ENCODE data around the gene PLEKHO1.

Gene PLEKHO1

DNA sequence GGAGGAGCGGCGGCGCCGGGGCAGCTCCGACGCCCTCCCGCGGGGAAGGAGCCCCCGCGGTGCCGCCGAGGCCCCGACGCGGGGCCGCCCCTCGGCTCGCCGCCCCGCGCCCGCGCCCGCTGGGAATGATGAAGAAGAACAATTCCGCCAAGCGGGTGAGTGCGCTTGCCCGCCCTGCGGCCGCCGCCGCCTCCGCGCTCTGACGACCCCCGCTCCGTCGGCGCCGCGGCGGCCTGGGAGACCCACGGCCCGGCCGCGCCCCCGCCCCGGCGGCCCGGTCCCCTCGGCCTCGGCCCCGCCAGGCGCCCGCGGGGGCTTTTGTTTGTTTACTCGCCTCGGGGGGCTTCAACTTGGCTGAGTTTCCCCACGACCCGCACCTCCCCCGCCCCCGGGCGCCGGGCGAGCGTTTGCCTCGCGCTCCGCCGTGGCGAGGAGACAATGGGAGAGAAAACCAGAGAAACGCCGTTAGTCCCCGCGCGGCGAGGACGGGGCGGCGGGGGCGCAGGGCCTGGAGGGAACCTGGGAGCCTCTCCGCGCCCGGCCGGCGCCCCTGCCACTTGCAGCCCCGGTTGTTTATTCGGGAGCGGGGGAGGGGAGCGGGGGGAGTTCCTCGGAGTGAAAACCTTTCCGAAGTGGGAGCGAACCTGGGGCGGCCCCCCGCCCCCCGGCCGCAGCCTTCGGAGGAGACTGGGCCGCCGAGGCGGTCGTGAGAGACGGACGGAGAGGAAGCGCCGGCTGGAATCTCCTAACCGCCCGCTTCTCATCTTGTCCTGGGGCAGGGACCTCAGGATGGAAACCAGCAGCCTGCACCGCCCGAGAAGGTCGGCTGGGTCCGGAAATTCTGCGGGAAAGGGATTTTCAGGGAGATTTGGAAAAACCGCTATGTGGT lies 661 bp downstream of the PLEKHO1 start:
- no peak for DNase-seq (ENCODE audit: low read depth)

DNA sequence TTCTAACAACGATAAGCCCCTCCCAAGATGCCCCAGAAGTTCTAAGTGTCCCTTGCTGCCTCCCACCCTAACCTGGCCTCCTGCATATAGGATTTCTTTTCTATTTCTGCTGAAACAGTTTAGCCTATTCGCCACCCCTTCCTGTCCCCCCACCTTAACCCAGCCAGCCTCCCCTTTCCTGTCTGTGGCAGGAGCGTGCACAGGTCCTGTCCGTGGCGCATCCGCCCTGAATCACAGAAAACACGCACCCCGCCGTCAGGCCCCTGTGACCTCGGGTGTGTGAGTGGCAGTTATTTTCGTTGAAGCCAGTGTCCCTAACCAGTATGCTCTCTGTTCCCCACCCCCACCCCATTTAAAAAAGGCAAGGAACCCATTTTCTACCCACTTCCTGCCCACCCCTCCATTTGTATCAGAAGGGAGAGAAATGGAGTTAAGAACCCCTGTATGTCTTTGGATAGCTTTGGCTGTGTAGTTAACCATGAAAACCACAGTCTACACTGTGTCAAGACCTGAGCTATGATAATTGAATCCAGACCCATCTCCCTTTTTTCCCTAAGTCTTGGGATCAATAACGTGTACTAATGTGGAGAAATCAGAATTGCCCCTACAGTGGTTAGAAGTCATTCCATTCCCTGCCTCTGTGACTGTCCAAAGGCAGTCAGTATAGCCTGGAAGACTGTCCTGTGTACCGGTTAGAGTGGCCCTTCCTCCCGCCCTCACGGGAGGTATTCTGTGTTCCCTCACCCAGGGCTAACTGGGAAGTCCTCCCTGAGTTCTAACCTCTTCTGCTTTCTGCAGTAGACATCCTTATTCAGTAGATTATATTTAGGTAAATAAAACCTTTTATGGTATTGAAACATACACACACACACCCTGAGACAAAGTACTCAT lies 1.8 kb downstream of the PLEKHO1 start:
- DNase-seq (ENCODE audit: low read depth), result no peak

DNA sequence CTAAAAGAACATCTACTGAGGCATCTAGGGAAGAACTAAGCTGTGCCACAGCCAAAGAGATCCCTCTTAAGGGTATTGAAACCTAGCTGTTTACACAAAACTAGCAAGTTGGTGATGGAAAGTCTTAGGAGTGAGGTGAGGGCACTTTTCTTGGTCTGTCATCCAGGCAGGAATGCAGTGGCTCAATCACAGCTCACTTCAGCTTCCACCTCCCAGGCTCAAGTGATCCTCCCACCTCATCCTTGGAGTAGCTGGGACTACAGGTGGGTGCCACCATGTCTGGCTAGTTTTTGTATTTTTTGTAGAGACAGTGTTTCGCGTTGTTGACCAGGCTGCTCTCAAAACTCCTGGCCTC lies 2.4 kb downstream of the PLEKHO1 start:
- no peak for DNase-seq (ENCODE audit: low read depth)

DNA sequence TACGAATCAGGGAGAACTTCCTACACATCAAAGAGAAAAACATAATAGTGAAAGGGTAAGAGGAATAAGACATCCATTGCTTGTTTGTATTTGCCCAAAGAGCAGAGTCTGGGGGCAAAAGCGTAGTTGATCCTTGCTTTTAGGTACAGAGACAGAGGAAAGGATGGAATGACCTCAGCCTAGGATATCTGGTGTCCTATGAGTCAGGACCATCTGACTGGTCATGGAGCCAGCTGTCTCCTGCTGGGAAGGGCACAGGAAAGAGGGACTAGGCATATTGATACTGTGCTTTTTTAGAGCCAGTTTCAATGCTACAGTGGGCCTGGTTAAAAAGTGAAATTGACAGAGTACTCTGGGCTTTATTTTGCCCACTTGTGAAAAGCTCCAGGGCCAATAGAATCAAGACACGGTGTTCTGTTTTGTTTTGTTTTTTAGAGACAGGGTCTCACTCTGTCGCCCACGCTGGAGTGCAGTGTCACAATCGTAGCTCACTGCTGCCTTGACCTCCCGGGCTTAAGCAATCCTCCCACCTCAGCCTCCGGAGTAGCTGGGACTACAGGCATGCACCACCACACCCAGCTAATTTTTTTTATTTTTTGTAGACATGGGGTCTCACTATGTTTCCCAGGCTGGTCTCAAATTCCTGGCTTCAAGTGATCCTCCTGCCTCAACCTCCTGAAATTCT lies 3.2 kb downstream of the PLEKHO1 start:
- no peak for DNase-seq (ENCODE audit: low read depth)

DNA sequence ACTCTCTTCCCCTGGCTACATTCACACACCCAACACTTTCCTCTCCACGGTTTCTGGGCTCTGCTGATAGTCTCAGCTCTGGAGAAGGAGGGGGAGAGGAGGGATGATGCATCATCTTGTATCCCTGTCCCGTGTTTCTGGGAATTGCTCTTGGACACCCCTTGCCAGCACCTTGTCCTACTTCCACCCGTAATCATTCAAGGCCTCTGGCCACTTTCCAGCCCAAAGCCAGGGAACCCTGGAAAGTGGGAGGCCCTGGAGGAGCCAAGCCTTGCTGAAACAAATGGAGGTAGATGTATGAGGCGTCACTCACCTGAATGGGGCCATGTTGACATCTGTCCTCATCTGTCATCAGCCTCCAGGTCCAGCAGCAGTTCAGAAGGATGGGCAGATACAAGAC lies 4.4 kb downstream of the PLEKHO1 start:
- DNase-seq (ENCODE audit: low read depth), result no peak

DNA sequence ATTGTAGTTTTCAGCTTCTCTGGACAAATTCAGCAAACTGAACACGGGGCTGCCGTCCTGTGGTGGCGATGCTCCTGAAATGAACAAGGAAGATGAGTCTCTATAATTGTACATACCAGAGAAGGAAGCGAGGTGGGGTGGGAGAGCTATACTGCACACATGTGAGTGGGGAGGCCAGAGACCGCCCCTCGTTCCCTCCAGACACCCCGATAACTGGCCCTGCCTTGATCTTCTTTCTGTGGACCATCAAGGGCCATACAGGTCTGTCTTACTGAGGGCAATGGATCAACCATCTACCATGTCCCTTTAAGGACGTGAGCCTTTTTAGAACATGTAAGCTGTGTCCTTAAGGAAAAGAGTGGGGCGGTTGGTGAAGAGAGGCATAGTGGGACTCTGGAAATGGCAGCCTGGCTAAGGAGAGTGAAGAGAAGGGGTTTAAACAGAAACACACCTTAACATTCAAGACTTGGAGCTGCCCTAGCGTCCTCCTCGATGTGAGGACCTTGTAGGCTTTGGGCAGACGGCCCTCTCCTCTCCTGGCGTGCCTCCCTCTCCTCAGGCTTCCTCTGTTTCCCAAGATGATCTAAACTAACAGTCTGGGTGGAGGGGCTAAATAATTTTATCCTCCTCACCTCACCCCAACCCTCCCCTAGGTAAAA lies 5.8 kb downstream of the PLEKHO1 start:
- no peak for DNase-seq (ENCODE audit: low read depth)

DNA sequence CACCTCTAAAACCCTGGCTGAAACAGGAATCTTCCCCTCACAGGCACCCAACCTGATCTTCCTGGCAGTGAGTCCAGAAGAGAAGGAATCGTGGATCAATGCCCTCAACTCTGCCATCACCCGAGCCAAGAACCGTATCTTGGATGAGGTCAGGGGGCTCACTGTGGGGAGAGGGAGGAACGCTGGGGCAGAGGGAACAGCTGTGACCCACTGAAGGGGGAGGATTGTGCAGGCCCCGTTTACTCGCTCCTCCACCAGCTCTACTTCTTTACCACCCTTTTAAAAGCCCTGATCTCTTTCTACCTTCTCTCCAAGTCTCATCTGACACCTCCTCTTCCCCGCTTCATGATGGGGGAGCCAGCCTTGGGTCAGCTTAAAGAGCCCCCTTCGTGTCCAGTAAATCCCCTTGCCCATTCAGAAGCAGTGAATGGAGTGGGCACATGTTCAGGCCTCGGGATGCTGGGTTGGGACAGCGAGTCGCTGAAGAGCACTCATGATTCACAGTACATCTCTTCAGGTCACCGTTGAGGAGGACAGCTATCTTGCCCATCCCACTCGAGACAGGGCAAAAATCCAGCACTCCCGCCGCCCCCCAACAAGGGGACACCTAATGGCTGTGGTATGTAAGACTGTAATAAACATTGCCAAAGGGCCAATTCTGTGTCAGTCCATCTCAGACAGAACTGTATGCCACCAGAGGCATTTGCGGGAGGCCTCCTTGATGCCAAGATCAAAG lies 7.3 kb downstream of the PLEKHO1 start:
- DNase-seq (ENCODE audit: low read depth), result no peak

DNA sequence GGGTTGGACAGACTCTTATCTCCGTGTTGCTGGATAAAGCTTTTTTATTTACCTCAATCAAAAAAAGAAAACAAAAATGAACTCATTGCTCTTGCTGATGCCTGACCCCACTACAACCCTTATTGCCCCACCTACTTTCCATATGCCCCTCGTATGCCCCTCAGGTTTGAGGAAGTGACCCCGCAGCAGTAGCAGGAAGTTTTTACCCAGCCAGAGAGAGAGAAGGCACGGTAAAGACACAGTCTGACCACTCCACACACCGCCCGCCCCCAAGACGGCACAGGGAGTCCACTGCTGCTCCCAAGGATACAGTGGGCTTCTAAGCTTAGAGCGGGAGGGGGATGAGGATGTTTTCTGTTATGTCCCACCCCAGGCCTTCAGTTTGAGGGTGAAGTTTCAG lies 9.8 kb downstream of the PLEKHO1 start:
- DNase-seq (ENCODE audit: low read depth), result no peak

DNA sequence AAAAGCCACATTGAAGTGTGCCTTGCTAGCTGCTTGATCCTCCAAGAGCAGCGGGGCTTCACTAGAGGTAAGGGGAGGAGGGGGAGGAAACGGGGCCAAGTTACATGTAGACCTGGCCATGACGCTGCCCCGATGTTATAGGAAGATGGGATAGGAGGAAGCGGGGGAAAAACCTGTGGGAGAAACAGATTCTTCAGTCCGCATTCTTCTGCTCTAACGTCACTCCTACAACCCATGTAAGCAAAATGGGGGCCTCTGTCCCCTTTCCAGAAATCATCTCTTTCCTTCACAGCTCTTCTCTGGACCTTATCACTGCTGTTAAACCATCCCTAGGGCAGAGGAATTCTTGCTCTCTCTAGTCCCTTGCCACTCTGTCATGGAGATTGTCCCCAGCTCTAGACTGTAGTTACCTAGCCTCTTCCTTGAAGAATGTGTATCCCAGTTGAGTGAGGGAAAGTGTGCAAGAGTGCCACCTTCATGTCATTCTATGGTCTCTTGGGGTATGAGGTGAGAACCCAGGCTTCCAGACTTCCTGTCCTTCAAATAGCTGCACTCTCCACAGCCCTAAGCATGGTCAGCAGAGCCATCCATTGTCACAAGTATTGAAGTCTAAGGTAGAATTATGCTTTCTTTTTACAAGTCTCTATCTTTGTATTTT lies 11.4 kb downstream of the PLEKHO1 start:
- no peak for DNase-seq (ENCODE audit: low read depth)

DNA sequence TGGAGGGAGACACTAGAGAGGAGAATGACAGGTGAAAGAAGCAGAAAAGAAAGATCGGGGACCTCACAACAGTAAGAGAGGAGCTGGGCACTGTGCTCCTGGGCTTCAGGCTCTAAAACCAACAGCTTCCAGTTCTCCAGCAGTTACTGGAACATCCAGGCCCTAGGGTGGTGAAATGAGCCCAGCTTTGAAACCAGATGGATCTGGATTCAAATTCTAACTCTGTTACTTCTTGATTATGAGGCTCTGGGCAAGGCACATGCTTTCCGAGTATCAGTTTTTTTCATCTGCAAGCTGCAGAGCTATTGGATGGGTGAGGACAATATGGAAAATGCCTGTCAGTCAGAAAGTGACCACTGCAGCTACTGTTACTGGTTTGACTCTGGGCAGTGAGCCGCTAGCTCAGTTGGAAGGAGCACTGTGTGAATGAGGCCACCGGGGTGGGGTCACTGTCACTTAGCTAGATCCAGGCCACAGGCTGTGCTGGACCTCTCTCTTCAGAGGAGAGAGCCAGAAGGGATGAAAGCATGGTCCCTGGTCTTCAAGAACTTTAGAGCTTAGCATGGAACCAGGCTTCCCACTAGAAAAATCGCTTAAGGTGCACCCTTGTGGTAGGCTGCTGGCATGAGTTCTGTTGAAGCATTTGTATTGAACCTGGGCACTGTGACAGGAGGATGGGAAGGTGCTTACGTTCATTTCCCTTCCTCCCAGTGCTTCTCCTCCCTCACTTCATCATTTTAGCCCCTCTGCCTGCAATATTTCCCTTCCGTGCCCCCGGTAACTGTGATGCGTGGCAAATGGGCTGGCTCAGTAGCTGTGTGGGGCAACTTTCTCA lies 12.2 kb downstream of the PLEKHO1 start:
- no peak for DNase-seq (ENCODE audit: low read depth)

DNA sequence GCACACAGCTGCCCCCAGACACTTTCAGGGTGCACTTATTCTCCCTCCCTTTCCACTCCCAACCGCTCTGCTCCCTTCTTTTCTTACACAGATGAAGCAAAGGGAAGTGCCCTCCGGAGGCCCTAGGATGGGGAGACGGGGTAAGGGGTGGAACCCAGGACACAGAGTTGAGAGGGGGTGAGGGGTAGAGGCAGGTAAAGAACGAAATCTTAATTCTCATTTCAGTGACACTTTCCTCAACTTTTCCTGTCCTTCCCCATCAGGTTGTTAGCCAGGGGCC lies 12.8 kb downstream of the PLEKHO1 start:
- DNase-seq (ENCODE audit: low read depth), result no peak

DNA sequence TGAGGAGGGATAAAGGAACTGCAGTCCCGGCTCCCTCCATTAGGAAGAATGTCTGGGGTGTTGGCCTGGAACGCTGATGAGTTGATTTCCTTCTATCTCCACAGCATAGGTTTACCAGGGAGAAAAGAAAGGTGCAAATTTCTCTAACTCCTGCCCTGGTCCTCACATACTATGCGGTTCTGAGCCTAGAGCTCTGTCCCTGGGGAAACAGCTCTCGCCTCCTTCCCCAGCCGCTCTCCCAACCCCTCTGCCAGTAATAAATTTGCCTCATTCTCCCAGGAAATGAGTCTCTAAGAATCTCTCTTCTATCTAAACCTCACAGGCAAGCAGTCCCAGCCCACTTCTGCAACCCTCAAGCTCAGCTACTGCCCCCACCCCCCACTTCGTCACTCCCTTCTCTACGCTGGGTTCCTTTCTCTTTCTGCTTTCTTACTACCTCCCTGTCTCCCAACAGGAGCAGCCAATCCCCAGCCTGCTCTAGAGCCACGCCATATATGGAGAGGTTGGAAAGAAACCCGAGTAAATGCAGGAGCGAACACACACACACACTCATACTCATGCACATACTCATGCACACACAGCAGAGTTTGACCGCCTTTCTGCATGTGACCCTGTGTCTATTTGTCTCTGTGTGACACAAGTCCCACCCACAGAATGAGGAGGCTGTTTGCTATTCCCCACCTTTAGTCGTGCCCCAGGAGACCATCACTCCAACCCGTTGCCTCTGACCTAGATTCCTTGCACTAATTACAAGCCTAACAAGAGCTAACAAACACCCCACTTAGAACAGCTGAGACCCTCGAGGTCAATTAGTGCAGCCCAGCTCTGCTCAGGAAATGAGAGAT lies 13.4 kb downstream of the PLEKHO1 start:
- peak; percentile 94 for DNase-seq (ENCODE audit: low read depth)

DNA sequence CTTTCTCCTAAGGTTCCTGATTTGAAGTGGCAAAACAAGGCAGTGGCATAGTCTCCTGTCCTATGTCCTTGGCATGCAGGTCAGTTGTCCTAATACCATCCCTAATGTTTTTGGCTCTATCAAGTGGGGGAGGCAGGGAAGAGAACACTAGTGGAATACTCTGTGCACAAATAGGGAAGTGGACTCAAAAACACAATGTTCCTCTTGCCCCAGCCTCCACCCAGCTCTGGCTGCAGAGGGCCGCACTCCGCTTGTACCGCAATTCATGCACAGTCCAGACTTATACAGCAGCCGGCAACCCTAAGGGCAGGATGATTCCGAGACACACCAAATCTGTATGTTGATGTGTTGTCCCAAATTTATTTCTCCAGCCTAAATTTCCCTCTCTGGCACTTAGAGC lies 14.5 kb downstream of the PLEKHO1 start:
- no peak for DNase-seq (ENCODE audit: low read depth)

DNA sequence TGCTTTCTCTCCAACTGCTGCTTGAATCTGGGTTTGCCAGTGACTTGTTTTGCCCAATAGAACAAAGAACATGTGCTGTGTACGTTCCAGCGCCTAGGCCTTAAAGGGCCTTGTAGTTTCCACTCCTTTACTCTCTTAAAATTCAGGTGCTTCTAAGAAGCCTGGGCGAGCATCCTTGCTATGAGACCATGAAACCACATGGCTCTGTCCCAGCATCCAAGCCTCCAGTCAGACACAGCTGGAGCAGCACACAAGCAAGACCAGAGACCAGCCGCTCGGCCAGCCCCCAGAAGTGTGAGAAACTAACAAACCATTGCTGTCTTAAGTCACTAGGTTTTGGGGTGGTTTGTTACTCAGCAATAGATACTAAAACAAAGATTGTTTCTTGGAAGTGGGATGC lies 15.1 kb downstream of the PLEKHO1 start:
- no peak for DNase-seq (ENCODE audit: low read depth)

DNA sequence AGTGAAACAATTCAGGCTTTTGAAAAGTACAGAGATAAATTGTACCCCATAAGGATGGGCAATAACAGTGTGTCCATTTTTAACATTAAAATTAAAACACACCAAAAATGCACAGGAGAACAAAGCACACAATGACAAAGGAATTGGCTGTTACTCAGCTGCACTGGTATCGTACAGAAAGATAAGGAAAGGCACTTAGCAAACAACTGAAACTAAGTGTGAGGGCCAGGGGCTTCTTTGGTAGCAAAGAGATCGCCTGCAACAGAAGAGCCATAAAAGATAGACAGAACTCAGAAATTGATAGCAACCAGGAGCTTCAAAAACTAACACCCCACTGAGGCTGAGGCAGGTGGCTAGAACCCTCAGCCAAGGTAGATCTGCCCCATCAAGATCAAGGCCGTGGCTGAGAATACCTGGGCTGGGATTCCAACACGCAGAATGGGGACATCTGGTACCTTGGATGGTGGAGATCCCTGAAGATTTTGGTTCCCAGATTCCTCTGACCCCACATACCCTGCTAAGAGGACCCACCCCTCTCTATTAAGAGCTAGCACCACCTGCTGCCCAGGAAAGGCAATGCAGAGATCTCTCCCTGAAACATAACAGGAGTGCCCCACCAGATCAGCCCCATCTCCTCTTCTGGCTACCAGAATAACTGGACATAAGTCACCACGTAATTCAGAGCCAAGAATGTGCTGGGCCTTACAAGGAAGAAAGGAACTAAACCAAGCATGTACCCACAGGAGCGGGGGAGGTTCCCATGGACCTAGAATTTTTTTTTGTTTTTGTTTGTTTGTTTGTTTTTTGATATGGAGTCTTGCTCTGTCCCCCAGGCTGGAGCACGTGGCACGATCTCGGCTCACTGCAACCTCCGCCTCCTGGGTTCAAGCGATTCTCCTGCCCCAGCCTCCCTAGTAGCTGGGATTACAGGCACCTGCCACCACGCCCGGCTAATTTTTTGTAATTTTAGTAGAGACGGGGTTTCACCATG lies 16.2 kb downstream of the PLEKHO1 start:
- DNase-seq (ENCODE audit: low read depth), result no peak

DNA sequence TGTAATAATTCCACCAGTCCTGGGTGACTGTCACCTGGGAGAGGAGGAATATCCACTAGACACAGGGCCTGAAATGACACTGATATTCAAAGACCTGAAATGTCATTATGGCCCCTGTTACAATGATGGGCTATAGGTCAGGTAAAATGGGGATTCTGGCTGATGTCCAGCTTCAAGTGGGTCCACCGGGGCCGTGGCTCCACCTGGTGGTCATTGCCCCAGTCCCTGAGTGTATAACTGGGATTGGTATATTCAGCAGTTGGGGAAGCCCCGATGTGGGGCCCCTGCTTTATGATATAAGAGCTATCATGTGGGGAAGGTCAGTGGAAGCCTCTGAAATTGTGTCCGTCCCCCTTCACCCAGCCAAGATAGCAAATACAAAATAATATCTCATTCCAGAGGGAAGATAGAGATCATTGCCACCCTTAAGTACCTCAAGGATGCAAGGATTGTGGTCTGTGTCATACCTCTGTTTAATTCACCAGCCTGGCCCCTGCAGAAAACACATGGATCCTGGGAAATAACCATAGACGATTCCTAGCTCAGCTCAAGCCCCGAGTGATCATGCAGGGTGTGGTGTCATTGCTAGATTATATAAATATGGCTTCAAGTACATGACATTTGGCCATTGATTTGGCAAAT lies 19.4 kb downstream of the PLEKHO1 start:
- DNase-seq (ENCODE audit: low read depth), result no peak

DNA sequence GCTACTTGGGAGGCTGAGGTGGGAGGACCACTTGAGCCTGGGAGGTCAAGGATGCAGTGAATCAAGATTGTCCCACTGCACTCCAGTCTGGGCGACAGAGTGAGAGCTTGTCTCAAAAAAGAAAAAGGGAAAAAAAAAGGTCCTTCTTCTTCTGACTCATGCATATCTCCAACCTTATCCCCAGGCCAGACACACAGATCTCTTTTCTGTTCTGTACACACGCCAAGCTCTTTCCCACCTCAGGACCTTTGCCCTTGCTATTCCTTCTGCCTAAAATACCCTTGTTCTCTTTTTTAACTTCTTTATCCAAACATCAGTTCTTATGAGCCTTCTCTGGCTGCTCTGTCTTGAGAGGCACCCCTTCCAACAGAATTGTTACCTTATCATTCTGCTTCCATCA lies 22.1 kb downstream of the PLEKHO1 start:
- no peak for DNase-seq (ENCODE audit: low read depth)

Measured in HS-27A (cell line).